Suprapubic skin (tissue), 4 donors: ENCODE data around the gene PPAT.

Experiments
- EP300 ChIP-seq: sonication (generic); formaldehyde crosslinking; IDR thresholded peaks from one replicate; pipeline ENCODE4 v1.6.1; 2017; ENCODE audit warnings: antibody characterized with exemption
- POLR2A ChIP-seq, 2 donors: fragments of 450-650 bp; IDR thresholded peaks; one replicate each; pipeline ENCODE4 v1.6.1; 2017; ENCODE audit warnings: antibody characterized with exemption in 2 of 2, mild to moderate bottlenecking in 2 of 2, moderate library complexity in 2 of 2
- POLR2AphosphoS5 ChIP-seq, 3 donors: sonication (generic); formaldehyde crosslinking; IDR thresholded peaks; one replicate each; pipeline ENCODE4 v1.6.1; 2017; ENCODE audit warnings: antibody characterized with exemption in 3 of 3
- TF ChIP-seq, protein P1 (sequence below), 2 donors: fragments of 200-600 bp in 1 of 2; fragments of 450-650 bp in 1 of 2; sonication (generic) in 1 of 2; IDR thresholded peaks; one replicate each; pipeline ENCODE4 v1.5.1; 2016 to 2019; ENCODE audit warnings: antibody characterized with exemption in 2 of 2, mild to moderate bottlenecking in 1 of 2, moderate library complexity in 1 of 2

DNA sequence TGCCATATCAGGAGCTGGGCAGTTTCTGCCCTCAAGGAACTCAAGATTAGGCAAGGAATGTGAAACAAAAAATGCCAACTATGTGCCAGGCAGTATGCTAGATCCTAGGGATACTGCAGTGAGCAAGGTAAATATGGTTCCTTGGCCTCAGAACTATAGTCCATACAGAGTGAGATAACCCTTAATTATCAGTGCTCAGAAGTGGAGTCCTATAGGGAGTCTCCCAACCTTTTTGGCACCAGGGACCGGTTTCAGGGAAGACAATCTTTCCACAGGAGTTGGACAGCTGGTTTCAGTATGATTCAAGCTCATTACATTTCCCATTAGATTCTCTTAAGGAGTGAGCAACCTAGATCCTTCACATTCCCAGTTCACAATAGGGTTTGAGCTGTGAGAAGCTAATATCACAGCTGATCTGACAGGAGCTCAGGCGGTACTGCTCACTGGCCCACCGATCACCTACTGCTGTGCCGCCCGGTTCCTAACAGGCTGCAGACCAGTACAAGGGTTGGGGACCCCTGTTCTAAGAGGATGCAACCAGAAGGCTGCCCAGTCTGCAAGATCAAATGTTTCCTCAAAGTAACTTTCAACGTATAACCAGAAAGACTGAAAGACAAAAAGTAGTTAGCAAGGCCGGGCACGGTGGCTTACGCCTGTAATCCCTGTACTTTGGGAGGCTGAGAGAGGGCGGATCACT lies 30.3 kb upstream of the PPAT start:
- TF ChIP-seq, protein P1, sequence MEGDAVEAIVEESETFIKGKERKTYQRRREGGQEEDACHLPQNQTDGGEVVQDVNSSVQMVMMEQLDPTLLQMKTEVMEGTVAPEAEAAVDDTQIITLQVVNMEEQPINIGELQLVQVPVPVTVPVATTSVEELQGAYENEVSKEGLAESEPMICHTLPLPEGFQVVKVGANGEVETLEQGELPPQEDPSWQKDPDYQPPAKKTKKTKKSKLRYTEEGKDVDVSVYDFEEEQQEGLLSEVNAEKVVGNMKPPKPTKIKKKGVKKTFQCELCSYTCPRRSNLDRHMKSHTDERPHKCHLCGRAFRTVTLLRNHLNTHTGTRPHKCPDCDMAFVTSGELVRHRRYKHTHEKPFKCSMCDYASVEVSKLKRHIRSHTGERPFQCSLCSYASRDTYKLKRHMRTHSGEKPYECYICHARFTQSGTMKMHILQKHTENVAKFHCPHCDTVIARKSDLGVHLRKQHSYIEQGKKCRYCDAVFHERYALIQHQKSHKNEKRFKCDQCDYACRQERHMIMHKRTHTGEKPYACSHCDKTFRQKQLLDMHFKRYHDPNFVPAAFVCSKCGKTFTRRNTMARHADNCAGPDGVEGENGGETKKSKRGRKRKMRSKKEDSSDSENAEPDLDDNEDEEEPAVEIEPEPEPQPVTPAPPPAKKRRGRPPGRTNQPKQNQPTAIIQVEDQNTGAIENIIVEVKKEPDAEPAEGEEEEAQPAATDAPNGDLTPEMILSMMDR (IDR thresholded peaks at IDR 0.05) = no peak
- TF ChIP-seq EP300 (no peak), POLR2A (IDR thresholded peaks at IDR 0.05) (no peak), POLR2AphosphoS5 (IDR thresholded peaks at IDR 0.05) (no peak)
